Measurements from ENCODE around the gene PARD3. TPM values are rescaled to one million over a fixed set of nuclear protein-coding genes. Genes with fewer than 3 reads are reported as not detected.

PARD3 gene
- total and polyA plus RNA-seq, 10 of the 15 experiments (the other 5 are each of a cell fraction or from before 2014, with no cell fraction given) = 2.6 to 43.1 (median 13.9) TPM

GRCh38 chr10:34152434-34152833 is 662.7 kb downstream of the PARD3 start:
- no peak overlapping the region for H2AFZ ChIP-seq (ENCODE audit: control insufficient read depth, low read depth, low read length)
- FAIRE-seq (no peak), ATAC-seq (no peak), DNase-seq (ENCODE audit: low read depth, low spot score) (no peak)
- CTCF ChIA-PET = no interaction called here
- no peak overlapping the region for H3K9ac ChIP-seq (ENCODE audit: control insufficient read depth, insufficient read depth, low read length)
- H3K4me1 ChIP-seq (ENCODE audit: control insufficient read depth, insufficient read depth, low read length) = no peaks in the 10 kb centered on the region
- H4K20me1 ChIP-seq (ENCODE audit: control insufficient read depth, insufficient read depth) = no peaks in the 10 kb centered on the region
- SMC1A ChIA-PET (ENCODE audit: uncharacterized antibody, unreplicated experiment) = interaction anchor here (2.6 kb wide), 1 partner anchor 25 kb away, joined by 5 read pairs; no protein-coding TSS in a partner anchor
- no peaks in the 10 kb centered on the region for H3K36me3 ChIP-seq (ENCODE audit: control insufficient read depth in 2 of 2, insufficient read depth in 2 of 2, low read length in 1 of 2)
- BruUV-seq (replicated peaks) = no TSS peak
- in situ Hi-C loops (cut with MboI) (no loop called here), intact Hi-C loops (cut with micrococcal nuclease; ENCODE audit: unreplicated experiment) (loop anchor here (5.0 to 10.0 kb wide), 2 partner anchors 50 to 232 kb away; no protein-coding TSS in a partner anchor)
- POLR2A ChIA-PET = no interaction called here
- no peaks in the 10 kb centered on the region for H3K27me3 ChIP-seq (replicated peaks in 1 of 2; ENCODE audit: control insufficient read depth in 2 of 2, insufficient read depth in 2 of 2, low read length in 1 of 2)
- 36% methylated on average over 1 of the region's 1 CpG for WGBS (ENCODE audit: insufficient coverage, insufficient replicate concordance, low lambda C conversion rate, missing lambda C conversion rate)
- H3K9me3 ChIP-seq (replicated peaks; ENCODE audit: control insufficient read depth, insufficient read depth, low read length) = no peaks in the 10 kb centered on the region
- no peak overlapping the region for H3K4me2 ChIP-seq (ENCODE audit: control insufficient read depth, insufficient read depth)
- RAD21 ChIA-PET (ENCODE audit: unreplicated experiment) = interaction anchor here (1.7 kb wide), 1 partner anchor 14 kb away, joined by 4 read pairs; no protein-coding TSS in a partner anchor
- no peak overlapping the region for H3K27ac ChIP-seq (ENCODE audit: control insufficient read depth, insufficient read depth)
- H3K4me3 ChIP-seq = no peak overlapping the region
- no peaks in the 10 kb centered on the region for H3K79me2 ChIP-seq (ENCODE audit: control insufficient read depth, insufficient read depth, low read length)
- TF ChIP-seq BCLAF1 (IDR thresholded peaks at IDR 0.05) (no peak), YY1 (IDR thresholded peaks at IDR 0.05; ENCODE audit: low read depth, low read length) (no peak), PAX5 (IDR thresholded peaks at IDR 0.05; ENCODE audit: borderline replicate concordance, low read depth, low read length) (no peak), PML (IDR thresholded peaks at IDR 0.05; ENCODE audit: low read length) (no peak), SMARCA5 (IDR thresholded peaks at IDR 0.05) (no peak), ZNF592 (IDR thresholded peaks at IDR 0.05) (no peak), BHLHE40 (IDR thresholded peaks at IDR 0.05; ENCODE audit: borderline replicate concordance in 1 of 2, low read depth in 2 of 2, low read length in 1 of 2) (no peak), NFXL1 (IDR thresholded peaks at IDR 0.05; ENCODE audit: borderline replicate concordance) (no peak), SP1 (IDR thresholded peaks at IDR 0.05; ENCODE audit: low read depth, low read length) (no peak), POLR2A (IDR thresholded peaks at IDR 0.05; ENCODE audit: low read depth, low read length) (no peak), IRF3 (IDR thresholded peaks at IDR 0.05) (no peak), TBL1XR1 (IDR thresholded peaks at IDR 0.05; ENCODE audit: low read depth, low read length) (no peak), CREM (IDR thresholded peaks at IDR 0.05; ENCODE audit: low read depth) (no peak), RUNX3 (IDR thresholded peaks at IDR 0.05; ENCODE audit: low read length) (no peak), ZBED1 (IDR thresholded peaks at IDR 0.05; ENCODE audit: borderline replicate concordance) (no peak), TCF3 (IDR thresholded peaks at IDR 0.05; ENCODE audit: borderline replicate concordance, insufficient read depth, low read depth, low read length) (no peak)

Data from GM12878 (cell line).